Measurements from ENCODE around the gene ZFAND3.

ZFAND3 gene

GRCh38 chr6:38159596-38159995 lies 340.1 kb downstream of the ZFAND3 start:
- no peak for DNase-seq

GRCh38 chr6:38160831-38161230 lies 341.3 kb downstream of the ZFAND3 start:
- DNase-seq, result no peak

GRCh38 chr6:38161331-38161730 lies 341.8 kb downstream of the ZFAND3 start:
- no peak for DNase-seq

- DNase-seq, result no peak
These were observed 342.4 kb downstream of the ZFAND3 start for GRCh38 chr6:38161754-38162492.

DNA sequence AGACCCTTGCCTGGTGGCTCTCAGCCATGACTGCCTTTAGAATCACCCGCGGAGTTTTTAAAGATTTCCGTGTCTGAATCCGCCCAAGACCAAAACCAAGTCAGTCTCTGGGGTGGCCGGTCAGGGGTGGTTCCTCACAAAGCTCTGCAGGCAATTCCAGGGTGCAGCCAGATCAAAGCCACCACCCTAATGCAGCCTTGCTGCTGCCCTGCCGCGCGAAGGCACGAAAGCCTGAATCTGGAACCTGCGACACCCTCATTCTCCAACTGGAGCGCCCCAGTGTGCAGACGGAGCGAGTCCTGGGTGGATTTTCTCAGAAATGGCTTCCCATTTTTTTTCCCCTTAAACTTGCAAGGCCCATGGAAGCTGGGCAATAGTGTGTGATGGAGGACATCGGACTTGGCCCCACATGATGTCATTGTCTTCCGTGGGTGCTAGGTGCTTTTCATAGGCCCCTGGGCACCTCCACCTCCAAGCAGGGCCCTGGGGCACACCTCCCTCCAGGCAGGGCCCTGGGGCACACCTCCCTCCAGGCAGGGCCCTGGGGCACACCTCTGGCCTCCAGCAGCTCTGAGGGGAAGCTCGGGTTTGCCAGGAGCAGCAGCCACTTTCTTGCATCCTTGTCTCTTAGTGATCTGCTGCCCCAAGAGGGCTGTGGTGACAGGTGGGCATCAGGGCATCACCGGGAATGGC lies 343.1 kb downstream of the ZFAND3 start:
- no peak for DNase-seq

DNA sequence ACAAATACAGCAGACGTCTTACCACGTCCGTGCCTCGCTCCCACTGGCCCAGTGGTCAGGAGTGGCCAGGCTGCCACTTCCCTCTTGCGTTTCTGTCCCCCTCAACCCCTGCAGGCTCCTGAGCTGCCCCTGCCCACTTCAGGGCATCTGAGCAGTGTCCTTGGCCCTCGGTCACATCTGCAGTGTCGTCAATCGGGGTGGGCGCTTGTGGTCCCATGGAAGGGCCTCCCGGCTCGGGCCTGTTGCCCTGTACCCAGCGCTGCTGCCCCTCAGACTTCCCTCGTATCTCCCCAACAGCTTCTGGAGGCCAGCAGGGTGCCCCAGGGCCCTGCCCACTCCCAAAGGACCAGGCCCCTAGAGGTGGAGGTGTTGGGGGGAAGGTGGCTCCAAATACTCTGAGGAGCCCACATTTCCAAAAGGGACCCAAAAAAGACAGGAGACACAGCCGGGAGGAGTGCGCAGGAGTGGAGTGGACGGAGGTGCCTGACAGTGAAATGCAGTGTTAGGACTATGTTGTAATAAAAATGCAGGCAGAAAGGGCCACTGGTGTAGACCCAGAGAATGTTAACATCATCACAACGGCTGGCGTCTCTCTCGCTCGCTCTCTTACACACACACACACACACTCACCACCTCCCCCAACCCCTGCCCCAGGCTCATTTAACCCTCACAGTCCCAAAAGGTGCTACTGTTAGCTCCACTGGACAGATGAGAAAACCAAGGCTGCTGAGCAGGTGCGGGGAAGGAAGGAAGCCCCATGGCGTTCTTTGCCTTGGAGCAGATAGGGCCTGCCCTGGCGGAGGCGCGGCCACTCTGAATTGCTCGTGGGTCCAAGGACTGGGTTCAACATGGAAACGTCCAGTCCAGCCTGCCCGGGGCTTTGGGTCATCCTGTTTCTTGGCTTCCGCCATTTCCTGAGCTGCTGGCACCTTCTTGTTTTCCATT lies 343.9 kb downstream of the ZFAND3 start:
- DNase-seq, result no peak

- DNase-seq, result no peak
These were observed 344.6 kb downstream of the ZFAND3 start for GRCh38 chr6:38164131-38164481.

- DNase-seq, result no peak
These were observed 345.2 kb downstream of the ZFAND3 start for GRCh38 chr6:38164671-38165108.

GRCh38 chr6:38166411-38167240 lies 347.1 kb downstream of the ZFAND3 start:
- DNase-seq, result no peak

- no peak for DNase-seq
These were observed 348.1 kb downstream of the ZFAND3 start for GRCh38 chr6:38167598-38167997.

GRCh38 chr6:38168126-38168525 lies 348.6 kb downstream of the ZFAND3 start:
- no peak for DNase-seq

DNA sequence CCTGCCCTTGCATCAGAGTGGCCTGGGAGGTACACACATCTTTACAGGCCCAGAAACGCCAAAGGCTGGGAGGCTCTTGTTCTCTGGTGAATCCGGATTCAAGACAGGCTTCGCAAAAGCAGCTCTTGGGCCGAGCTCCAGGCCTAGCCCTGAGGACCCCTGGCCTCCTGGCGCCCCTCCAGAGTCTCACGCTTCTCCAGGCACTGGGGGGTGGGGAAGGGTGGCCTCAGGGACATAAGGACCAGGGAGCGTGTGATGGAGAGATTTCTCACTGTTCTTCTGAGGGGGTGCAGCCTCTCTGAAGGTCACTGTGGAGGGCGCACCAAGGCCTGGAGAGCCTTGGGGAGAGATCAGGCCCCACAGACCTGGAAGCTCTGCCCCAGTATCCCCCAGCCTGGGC lies 349.2 kb downstream of the ZFAND3 start:
- no peak for DNase-seq

- DNase-seq, result no peak
These were observed 349.9 kb downstream of the ZFAND3 start for GRCh38 chr6:38169221-38169976.

DNA sequence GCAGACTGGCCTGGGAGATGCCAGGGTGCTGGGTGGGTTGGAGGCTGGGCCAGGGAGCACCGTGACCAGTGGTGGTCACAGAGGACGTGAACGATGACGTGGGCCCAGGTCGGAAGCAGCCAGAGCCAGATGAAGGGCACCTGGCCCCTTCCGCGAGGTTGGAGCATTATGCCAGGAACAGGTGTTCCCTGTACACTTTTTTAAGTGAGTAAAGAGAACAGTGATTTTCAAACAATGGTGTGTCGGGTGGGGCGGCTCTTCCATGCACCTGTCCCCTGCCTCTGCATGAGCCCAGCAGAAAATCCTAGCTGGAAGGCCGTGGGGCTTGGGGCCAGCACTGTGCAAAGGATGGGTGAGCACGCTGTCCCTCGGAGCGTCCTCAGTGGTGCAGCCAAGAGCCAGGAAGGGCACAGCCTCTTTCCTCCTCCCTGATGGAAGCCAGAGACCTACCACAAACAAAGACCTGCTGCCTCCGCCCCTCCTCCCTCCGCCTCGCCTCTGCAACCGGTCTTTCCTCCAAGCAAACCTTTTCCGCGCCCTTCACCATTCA lies 350.5 kb downstream of the ZFAND3 start:
- DNase-seq, result no peak

DNA sequence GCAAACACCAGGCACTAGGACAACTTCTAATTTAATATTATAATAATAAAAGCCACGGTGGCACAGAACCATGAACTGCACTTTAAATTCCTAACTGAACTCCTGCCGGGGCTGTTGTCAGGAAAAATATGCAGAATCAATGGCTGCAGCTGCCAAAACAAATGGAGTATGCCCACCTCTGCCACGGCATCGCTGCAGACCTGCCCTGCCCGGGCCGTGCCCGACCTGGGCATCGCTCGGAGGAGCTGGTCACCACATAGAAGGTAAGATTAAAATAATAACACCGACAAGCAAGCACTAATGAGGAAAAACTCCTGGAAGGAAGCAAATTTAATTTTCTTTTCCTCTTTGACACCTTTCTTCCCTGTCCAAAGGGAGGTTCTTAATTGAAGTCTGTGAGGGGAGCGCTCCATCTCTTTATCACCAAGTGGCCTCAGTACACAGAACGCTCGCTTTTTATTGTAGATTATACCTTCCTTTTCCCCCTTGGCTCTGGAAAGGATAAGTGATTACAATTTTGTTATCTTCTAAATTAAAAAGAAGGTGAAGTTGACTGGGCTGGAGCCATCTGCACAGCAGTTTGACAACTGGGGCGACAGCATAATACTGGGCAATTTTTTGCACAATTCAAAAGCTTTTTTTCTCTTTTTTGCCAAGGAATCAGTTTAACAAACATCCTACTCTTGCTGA lies 351.3 kb downstream of the ZFAND3 start:
- no peak for DNase-seq

DNA sequence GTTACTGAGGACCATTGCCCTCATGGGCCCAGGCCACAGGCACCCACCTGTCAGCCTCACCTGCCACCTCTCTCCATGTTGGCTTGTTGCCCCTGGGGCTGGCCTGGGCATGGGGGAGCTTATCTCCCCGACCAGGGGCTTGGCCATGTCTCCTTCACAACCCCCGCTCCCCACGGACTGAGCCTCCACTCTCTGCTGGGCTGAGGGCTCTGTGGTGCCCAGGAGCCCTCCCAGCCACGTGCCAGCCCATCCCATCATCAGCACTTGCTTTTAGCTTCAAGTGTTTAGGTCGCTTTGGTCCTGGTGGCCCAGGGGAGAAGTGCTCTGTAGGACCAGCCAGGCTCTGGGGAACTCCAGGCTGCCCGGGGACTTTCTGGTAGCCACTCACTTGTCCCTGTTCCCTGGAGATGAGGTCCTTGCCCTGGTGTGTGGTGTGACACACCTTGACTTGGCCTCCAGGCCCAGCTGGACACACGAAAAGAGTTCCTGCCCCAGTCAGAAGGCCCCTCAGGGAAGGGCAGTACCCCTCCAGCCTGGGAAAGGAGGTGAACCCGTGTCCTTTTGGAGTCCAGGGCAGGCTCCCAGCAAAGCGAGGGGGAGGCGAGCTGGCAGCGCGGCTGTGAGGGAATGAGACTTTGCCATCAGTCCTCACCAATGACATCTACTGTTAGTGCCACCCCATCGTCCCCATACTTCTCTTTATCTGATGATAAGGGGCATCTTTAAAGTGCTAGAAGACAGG lies 352.6 kb downstream of the ZFAND3 start:
- DNase-seq, result no peak

DNA sequence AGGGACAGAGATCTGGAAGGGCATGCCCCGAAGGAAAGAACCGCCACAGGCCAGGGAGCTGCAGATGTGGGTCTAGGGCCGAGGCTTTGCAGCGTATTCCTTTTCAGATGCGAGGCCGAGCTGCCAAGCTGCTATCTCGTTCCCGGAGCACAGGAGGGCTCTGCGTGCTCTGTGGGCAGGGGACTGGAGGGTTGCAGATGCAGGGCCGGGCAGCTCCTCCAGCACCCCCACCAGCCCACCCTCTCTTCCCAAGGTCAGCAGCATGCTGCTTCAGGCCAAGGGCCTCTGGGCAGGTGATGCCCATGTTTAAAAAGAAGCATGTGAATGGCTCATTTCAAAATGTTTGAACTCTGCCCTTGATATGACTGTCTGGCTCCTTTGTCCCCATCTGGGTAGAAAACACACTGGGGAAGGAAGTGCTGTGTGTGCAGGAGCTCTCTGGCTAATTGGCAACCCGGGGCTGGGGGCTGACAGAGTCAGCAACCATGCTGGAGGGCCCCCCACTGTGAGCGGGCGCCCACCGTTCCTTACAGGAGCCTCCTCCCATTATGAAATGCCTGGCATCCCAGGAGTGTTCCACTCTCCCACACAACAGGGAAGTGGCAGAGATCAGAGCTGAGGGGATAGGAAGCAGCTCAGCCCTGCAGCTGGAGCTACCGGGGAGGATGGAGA lies 353.3 kb downstream of the ZFAND3 start:
- DNase-seq, result no peak

GRCh38 chr6:38173909-38174308 lies 354.4 kb downstream of the ZFAND3 start:
- no peak for DNase-seq

DNA sequence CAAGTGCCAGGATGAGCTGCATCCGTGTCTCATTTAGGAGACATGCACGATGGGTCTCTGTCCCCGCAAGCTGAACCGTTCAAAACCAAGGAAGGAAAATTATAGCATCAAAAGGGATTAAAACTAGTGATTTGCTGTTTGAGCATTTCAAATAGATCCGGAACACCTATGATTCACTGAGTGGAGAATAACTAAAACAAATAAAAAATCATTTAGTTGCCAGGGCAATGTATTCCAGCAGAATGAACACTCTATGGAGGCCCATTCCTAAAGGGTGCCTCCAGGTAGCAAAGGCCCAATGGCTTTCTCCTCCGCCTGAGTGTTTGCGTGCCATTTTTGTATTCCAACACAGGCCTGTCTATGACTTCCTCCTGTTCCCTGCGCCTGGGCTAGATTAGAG lies 354.8 kb downstream of the ZFAND3 start:
- no peak for DNase-seq

All from CD4-positive, alpha-beta T cell treated with Interleukin-12 subunit alpha and Interleukin-12 subunit beta, for 1 hour (primary cell).